ENCODE measurements around the gene SLC7A6OS.
"Not testable (repeated sequence)": the region's sequence is repeated elsewhere in the genome, so short reads cannot be mapped to it uniquely, and the experiment has no call there.

The SLC7A6OS gene

GRCh38 chr16:68297908-68298307 lies 12.8 kb downstream of the SLC7A6OS start:
- no peak for DNase-seq

- DNase-seq = no peak
These were observed 14.1 kb downstream of the SLC7A6OS start for GRCh38 chr16:68296693-68297092.

GRCh38 chr16:68296291-68296690 lies 14.5 kb downstream of the SLC7A6OS start:
- DNase-seq = no peak

- DNase-seq = no peak
These were observed 18.3 kb downstream of the SLC7A6OS start for GRCh38 chr16:68292425-68292824.

GRCh38 chr16:68291227-68291626 lies 19.5 kb downstream of the SLC7A6OS start:
- DNase-seq = no peak

- no peak for DNase-seq
These were observed 20.3 kb downstream of the SLC7A6OS start for GRCh38 chr16:68290450-68290849.

- DNase-seq = no peak
These were observed 21.0 kb downstream of the SLC7A6OS start for GRCh38 chr16:68289621-68290329.

GRCh38 chr16:68289202-68289601 lies 21.5 kb downstream of the SLC7A6OS start:
- DNase-seq = no peak

GRCh38 chr16:68288796-68289195 lies 21.9 kb downstream of the SLC7A6OS start:
- not testable (repeated sequence) for DNase-seq

- no peak for DNase-seq
These were observed 22.5 kb downstream of the SLC7A6OS start for GRCh38 chr16:68288252-68288650.

- DNase-seq = no peak
These were observed 23.2 kb downstream of the SLC7A6OS start for GRCh38 chr16:68287276-68288251.

GRCh38 chr16:68286153-68287074 lies 24.3 kb downstream of the SLC7A6OS start:
- no peak for DNase-seq

GRCh38 chr16:68285683-68286082 lies 25.1 kb downstream of the SLC7A6OS start:
- no peak for DNase-seq

GRCh38 chr16:68284847-68285246 lies 25.9 kb downstream of the SLC7A6OS start:
- DNase-seq = no peak

GRCh38 chr16:68283801-68284598 lies 26.7 kb downstream of the SLC7A6OS start:
- DNase-seq = no peak

- DNase-seq = no peak
These were observed 27.4 kb downstream of the SLC7A6OS start for GRCh38 chr16:68283346-68283745.

GRCh38 chr16:68282064-68282452 lies 28.7 kb downstream of the SLC7A6OS start:
- no peak for DNase-seq

- DNase-seq = no peak
These were observed 29.2 kb downstream of the SLC7A6OS start for GRCh38 chr16:68281368-68282063.

- DNase-seq = no peak
These were observed 30.8 kb downstream of the SLC7A6OS start for GRCh38 chr16:68279726-68280558.

- DNase-seq = no peak
These were observed 34.5 kb downstream of the SLC7A6OS start for GRCh38 chr16:68276223-68276622.
